Kidney epithelial cell (primary cell): ENCODE data around the gene VSTM5. TPM values are rescaled to one million over a fixed set of nuclear protein-coding genes. Genes with fewer than 3 reads are reported as not detected.
A peak's percentile ranks its signal among the peaks of the same experiment; 100 is the strongest.
"Not testable (repeated sequence)": the region's sequence is repeated elsewhere in the genome, so short reads cannot be mapped to it uniquely, and the experiment has no call there.

Experiments
- DNase-seq: peaks from one replicate; pipeline ENCODE4 v3.0.0-alpha.2; 2010; ENCODE audit warnings: low read depth
- H3K27me3 ChIP-seq: 2 replicates; pipeline ENCODE4 v1.6.0; 2011; ENCODE audit warnings: low read length; ENCODE audit not compliant: control insufficient read depth, insufficient read depth
- H3K36me3 ChIP-seq: 2 replicates; pipeline ENCODE4 v1.5.1; 2011; ENCODE audit warnings: low read length; ENCODE audit not compliant: control insufficient read depth, insufficient read depth
- H3K4me3 ChIP-seq: 2 replicates; pipeline ENCODE4 v1.5.1; 2011; ENCODE audit warnings: low read depth, mild to moderate bottlenecking, control low read depth, low read length
- CTCF ChIP-seq: IDR thresholded peaks from 2 replicates; pipeline ENCODE4 v1.5.1; 2011; ENCODE audit warnings: mild to moderate bottlenecking, moderate library complexity, low read length, control low read depth, inconsistent platforms; ENCODE audit not compliant: insufficient read depth, poor library complexity, severe bottlenecking
- total RNA-seq: library from RNA; depleted of rRNA; stranded (reverse); fragments of >200 nt; gene quantifications from 2 replicates; pipeline ENCODE4 v1.2.3, GENCODE V29; 2015

VSTM5 gene
- total RNA-seq: 0.27 and 0.29 TPM in 2 replicates

GRCh38 chr11:93850594-93851018, at the start of gene VSTM5:
TSS of gene VSTM5 (minus strand) at chr11:93850618. CDS start at chr11:93850502, 116 bp downstream.
- Histone ChIP-seq H3K27me3 (no peaks in the 10 kb centered on the region), H3K36me3 (no peaks in the 10 kb centered on the region), H3K4me3 (peak within 1 kb of the TSS; percentile 39)
- no peak for TF ChIP-seq CTCF
- DNase-seq: no peak

- H3K4me3 ChIP-seq: no peak overlapping the region
- H3K36me3 ChIP-seq: no peaks in the 10 kb centered on the region
- no peaks in the 10 kb centered on the region for H3K27me3 ChIP-seq
- TF ChIP-seq CTCF: peak; percentile 73
- DNase-seq: no peak
Observed at GRCh38 chr11:93895106-93895862, 44.9 kb upstream of the VSTM5 start.

GRCh38 chr11:93890391-93891051, 40.1 kb upstream of the VSTM5 start:
- DNase-seq: no peak
- TF ChIP-seq CTCF: no peak
- H3K36me3 ChIP-seq: no peaks in the 10 kb centered on the region

GRCh38 chr11:93887111-93887510, 36.7 kb upstream of the VSTM5 start:
- no peak for DNase-seq
- no peaks in the 10 kb centered on the region for H3K36me3 ChIP-seq
- no peak overlapping the region for H3K4me3 ChIP-seq
- H3K27me3 ChIP-seq: no peaks in the 10 kb centered on the region
- no peak for TF ChIP-seq CTCF

More at GRCh38 chr11:93890391-93891051, 40.1 kb upstream of the VSTM5 start:
- H3K27me3 ChIP-seq: no peaks in the 10 kb centered on the region
- no peak overlapping the region for H3K4me3 ChIP-seq

- not testable (repeated sequence) for H3K36me3 ChIP-seq, H3K4me3 ChIP-seq, H3K27me3 ChIP-seq, DNase-seq
Observed at GRCh38 chr11:93879114-93879513, 28.7 kb upstream of the VSTM5 start.

GRCh38 chr11:93875637-93876036, 25.2 kb upstream of the VSTM5 start:
- no peak for DNase-seq
- no peak for TF ChIP-seq CTCF
- Histone ChIP-seq H3K27me3 (no peaks in the 10 kb centered on the region), H3K36me3 (no peaks in the 10 kb centered on the region), H3K4me3 (no peak overlapping the region)
